ENCODE results near the gene LMBRD2.
"Not testable (repeated sequence)": the region's sequence is repeated elsewhere in the genome, so short reads cannot be mapped to it uniquely, and the experiment has no call there.

The LMBRD2 gene

DNA sequence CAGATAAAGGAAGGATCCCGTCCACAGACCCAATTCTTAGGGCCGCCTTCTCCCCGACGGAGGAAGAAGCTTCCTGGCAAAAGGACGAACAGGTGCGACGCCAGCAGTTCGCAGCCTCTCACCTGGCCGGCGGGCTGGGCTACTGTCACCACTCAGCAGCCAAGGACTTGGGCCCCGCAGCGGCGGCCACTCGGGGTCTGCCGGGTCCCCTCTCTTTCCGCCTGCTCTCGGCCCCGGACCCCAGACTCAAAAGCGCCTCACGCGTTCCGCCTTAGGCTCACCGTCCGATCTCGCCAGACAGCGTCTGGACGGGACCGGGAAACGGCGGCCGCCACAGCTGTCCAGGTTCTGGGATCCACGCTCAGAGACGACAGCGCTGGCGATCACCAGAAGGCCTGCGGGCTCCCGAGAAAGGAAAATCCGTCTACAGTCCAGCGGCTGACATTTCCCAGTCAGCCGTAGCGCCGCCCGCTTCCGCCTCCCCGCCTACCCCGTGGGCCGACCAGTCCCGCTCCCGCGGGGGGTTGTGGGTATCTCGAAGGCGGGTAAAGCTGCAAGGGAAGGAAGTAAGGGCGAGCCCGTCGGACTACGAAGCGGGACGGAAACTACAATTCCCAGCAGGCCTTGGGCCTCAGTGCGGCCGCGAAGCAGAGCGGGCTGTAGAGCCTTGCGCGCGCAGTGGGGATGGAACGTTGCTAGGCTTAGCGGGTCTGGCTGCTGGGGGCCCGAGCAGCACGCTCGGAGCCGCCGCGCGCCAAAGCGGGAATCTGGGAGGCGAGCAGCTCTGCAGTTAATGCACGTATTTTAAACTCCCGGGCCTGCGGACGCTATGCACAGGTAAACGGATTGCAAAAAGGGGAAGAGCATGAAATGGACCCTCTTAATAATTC, at the start of gene LMBRD2, which contains the start of gene SKP2:
Gene LMBRD2, minus strand, starts transcription at position 454 of the 890 bp plus-strand sequence. CDS start 8,538 bp downstream, outside the sequence.
Gene SKP2, plus strand, starts transcription at position 678 of the 890 bp plus-strand sequence. Its CDS starts 152 bp downstream, at position 830.
- peak; percentile 93 for DNase-seq

DNA sequence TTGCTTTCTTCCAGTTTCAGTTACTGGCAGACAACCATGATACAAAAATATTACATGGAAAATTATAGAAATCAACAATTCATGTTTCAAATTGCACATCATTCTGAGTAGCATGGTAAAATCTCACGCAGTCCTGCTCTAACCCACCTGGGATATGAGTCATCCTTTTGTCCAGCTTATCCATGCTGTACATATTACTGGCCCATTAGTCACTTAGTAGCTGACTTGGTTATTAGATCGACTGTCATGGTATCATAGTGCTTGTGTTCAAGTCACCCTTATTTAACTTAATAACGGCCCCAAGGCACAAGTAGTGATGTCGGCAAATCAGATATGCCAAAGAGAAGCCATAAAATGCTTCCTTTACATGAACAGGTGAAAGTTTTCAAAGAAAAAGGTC, 48.8 kb upstream of the LMBRD2 start:
- no peak for DNase-seq

DNA sequence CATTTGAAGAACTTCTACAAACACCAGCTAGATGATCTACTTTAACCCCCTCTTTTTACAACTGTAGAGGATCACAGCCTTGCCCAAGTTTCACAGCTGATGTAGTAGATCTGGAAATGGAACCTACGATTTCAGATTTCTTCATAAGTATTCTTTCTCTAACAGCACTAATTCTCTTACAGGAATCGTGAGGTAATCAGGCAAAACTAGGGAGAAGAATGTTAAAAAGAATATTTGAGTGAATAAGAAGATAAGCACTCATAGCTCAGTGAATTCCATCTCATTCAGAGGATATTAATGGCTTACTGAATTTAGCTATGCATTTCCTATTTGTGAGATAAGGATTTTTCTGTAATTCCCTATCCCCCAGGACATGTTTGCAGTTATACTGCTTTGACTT, 47.9 kb upstream of the LMBRD2 start:
- DNase-seq = no peak

DNA sequence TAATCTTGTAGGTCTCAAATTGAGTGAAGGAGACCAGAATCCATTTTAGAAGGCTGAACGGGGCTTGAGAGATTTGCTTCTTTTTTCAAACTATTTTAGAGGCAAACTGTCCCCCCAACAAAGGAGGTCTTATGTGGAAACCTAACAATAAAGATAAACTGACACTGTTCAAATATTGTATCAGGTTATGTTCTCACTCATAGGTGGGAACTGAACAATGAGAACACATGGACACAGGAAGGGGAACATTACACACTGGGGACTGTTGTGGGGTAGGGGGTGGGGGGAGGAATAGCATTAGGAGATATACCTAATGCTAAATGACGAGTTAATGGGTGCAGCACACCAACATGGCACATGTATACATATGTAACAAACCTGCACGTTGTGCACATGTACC, 47.1 kb upstream of the LMBRD2 start:
- not testable (repeated sequence) for DNase-seq

DNA sequence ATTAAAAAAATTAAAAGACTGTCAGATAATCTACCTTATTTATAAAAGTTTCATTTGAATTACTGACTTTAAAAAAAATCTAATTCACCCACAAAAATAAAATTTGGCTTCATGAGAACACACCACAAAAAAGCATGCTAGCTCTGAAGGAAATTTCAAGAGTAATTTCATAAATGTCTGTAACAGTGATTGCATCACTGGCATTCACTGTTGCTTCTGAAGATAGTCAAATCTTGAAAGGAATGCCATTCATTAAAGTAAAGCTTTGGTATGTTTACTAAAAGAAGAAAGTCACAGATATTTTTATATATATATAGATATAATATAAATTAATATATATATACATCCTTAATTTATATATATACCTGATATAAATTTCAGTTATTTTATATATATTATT, 46.6 kb upstream of the LMBRD2 start:
- no peak for DNase-seq

DNA sequence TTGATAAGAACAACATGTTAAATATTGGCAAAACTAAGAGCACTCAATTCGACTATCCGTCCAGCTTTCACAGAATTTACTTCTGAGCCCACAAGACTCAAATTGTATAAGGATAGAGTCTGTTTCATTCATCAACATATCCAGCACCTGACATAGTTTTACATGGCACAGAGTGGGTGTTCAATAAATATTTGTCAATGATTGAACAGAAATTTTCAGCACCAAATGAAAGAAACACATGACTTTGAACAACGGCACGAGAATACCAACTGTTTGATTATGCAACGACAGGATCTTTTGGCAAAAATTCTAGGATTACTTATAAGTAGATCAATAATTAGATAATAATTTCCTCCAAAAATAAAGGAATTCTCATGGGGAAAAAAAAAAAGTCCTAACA, 42.1 kb upstream of the LMBRD2 start:
- DNase-seq = no peak

DNA sequence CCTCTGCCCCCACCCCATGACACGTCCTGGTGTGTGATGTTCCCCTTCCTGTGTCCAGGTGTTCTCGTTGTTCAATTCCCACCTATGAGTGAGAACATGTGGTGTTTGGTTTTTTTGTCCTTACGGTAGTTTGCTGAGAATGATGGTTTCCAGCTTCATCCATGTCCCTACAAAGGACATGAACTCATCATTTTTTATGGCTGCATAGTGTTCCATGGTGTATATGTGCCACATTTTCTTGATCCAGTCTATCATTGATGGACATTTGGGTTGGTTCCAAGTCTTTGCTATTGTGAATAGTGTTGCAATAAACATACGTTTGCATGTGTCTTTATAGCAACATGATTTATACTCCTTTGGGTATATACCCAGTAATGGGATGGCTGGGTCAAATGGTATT, 32.7 kb upstream of the LMBRD2 start:
- DNase-seq = not testable (repeated sequence)

DNA sequence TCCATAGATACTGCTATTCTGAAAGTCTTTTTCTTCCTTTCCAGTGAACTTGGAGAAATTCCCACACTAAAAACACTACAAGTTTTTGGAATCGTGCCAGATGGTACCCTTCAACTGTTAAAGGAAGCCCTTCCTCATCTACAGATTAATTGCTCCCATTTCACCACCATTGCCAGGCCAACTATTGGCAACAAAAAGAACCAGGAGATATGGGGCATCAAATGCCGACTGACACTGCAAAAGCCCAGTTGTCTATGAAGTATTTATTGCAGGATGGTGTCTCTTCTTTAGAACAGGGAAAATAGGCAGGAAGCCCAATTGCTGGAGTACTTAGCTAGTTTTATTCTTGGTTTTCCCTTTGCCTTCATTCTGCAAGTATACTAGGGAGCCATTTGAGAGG, 30.1 kb upstream of the LMBRD2 start:
- DNase-seq = no peak

DNA sequence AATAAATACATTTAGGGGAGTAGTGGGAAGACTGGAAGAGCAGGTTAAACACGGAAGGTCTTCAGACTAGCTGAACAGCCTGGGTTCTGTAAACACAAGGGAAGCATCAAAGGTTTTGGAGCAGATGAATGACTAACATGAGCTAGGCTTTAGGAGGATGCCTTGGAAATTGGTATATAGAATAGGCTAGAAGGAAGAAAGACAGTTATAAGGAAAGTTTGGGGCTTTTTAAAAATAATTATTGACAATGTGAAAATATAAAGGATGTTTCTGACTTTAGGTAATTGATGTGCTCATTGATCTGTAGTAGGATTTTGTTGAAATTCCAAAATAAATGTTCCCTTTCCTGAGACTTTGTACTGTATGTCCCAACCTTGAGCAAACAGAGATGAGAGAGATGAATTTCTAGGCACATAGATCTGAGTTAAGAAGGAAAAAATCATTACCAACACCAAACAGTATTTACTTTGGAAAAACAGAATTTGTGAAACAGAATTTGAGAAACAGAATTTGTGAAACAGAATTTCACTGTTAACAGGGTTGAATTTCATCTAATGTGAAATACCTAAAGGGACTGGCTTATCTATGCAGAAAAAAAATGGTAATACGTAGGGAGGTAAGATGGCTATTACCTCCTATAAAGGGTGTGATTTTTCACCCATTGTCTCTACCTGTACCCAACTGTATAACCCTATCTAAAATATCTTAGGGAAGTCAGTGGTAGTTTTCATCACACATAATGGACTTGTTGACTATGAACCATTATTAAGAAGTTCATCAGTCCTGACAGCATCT, 29.1 kb upstream of the LMBRD2 start:
- DNase-seq = no peak

DNA sequence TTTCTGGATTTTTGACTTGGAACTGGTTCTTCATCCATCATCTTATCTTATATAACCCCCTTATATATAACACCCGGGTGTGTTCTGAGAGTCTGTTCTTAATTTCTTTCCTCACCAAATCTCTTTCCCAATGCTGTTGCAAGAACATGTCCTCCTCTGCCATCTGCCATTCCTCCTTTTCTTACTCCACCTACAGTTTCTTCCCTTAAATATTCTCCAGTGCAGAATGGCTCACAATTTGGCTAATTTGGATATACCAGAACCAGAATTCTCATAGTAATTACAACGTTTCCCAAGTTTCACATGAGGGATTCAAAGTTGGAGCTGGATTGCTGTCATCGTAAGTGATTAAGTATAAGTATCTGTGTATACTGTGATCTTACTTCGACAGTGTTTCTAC, 28.3 kb upstream of the LMBRD2 start:
- no peak for DNase-seq

DNA sequence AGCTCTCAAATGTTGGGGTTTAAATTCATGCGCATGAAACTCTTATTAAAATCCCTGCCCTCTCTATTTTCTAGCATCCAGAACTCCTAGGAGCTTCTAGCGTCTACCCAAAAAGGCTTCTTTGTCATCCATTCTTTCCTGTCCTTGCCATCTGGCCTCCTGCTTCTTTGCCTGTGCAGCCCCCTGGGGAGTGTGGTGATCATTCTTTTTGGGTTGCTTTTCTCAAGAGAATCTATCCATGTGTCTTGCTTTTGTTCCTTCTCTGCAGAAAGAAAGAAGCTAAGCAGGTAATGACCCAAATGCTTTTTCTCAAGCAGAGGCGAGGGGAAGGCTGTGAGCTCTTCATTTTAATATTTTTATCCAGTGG, 26.8 kb upstream of the LMBRD2 start:
- DNase-seq = no peak

DNA sequence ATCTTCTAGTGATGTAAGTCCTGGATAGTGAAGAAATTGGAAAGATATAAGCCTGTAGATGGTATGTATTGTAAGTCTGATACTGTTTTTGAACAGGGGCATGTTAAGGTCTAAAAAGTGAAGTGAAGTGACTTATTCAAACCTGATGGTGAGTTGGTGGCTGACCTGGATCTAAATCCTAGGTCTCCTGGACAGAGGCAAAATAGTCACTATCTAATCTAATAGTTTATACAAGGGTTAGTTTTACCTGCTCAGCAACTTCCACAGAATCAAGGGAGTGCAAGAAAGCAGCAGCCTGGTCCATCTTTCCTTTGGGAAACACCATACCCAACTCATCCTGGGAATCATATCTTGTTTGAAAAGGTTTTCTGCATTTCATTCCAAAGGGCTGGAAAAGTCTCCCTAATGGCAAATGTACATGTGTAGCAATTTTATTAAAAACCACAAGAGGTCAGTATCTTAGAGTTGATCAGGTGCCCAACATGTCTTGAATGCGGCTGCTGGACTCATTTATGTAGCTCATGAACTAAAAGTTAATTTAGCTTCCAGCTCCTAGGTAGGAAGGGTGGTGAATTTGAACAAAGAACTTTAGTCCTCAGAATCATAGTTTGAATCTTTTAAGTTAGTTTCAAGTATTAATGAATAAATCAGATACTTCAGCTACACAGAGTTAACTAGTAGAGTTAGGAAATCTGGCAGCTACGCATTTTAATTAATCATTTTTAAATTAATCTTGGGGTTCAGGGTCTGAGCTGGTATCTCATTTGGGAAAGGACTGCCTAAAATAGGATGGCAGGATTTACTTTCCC, 26.2 kb upstream of the LMBRD2 start:
- DNase-seq = peak; percentile 8

DNA sequence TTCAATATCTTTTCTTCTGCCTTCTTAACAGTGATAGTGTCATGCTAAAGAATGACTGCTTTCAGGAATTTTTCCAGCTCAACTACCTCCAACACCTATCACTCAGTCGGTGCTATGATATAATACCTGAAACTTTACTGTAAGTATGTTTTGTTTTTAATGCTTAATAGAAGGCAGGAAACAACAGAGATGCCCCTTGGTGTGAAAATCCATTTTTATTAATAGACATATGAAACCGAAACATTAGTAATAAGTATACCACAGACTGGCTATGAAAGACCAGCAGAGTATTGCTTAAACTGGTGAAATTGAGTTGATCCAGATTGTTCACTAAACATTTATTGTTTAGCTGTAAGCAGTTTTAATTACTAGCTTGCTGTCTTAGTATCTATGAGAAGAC, 25.5 kb upstream of the LMBRD2 start:
- DNase-seq = peak; percentile 17

DNA sequence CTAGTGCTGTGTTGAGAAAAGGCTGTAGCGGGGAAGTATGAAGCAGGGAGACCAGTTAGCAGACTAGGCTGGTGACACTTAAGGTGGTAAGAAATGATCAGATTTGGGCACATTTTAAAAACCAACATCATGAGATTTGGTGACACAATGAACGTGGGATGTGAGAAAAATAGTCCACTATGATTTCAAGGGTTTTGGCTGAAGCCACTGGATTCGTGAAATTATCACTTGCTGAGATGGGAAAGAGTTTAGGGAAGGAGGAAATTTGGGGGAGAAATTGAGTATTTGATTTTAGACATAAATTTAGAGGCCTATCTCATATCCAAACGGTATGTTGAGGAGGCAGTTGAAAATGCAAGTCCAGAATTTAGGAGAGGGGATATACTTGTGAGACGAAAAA, 23.4 kb upstream of the LMBRD2 start:
- DNase-seq = no peak

DNA sequence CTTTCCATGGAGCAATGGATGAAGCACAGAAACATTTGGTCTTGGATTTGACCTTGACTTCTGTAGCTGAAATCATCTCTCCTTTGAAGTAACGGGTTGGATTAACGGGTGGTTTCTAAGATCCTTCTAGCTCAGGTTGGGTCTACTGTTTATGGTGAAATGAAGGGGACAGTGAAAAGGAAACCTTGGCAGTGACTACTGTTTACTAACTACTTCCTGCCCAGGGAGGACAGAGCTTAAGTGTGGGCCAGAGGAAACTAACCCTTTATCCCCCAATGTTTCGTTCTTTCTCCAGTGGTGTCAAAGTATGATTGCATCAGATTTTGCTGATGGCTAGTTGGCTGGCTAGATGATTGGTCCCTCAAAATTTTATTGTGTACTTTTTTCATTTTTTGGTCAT, 22.4 kb upstream of the LMBRD2 start:
- DNase-seq = no peak

DNA sequence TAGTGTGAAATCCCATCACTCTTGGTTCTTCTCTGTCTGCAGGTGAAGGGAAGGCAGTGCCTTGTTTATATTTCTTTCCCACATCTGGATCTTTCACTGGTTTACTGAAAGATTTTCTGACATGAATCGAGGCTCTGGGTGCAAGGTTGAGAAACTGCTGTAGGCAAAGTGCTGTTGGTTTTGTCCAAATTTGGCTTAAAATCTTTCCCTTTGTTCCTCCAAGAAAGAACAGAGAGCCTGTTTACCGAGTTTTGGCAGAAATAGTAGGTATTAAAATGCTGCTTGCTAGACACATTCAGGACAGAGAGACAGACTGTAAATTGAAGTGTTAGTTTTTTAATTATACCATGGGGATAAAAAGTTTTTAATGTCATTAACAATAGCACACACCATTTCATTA, 21.7 kb upstream of the LMBRD2 start:
- DNase-seq = no peak

DNA sequence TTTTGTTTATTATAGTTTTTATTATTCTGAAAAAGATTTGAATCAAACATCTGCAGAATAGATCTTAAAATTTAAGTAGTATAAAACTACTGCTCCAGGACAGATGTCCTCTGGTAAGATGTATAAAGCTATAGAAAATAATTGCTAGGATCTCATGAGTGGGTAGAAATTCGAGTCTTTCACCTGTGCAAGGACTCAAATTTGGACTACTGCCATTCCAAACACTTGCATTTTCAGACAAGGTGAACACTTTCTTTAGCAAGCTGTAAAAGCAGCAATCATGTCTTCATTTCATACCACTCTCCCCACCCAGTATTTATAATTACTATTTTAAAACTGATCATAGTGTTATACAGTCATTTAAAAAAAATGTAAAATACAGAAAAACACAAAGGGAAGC, 20.9 kb upstream of the LMBRD2 start:
- no peak for DNase-seq

DNA sequence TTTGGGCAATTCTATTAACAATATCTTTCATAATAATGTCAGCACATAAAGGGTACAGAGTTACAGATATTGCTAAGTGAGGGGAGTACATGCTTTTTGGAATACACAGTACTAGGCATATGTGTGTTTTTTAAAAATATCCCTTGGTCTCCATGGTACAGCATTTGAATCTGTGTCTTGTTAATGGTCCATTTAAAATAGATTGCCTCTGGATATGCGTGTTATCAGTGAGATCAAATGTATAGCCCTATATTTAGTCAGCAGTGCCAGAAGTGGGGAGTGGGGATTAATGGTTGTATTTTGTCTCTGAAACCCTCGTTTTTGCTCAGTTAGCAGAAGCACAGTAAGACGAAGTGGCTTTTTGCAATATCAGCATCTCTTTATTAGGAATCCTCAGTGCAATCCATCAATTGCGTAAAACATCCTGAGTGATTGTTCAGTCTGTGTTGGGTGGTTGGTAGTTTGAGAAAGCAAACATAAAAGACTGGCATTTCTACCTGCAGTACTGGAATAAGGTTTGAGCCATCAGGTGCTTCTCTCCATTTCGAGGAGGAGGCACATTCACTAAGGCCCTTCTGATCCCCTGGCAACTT, 19.2 kb upstream of the LMBRD2 start:
- no peak for DNase-seq

DNA sequence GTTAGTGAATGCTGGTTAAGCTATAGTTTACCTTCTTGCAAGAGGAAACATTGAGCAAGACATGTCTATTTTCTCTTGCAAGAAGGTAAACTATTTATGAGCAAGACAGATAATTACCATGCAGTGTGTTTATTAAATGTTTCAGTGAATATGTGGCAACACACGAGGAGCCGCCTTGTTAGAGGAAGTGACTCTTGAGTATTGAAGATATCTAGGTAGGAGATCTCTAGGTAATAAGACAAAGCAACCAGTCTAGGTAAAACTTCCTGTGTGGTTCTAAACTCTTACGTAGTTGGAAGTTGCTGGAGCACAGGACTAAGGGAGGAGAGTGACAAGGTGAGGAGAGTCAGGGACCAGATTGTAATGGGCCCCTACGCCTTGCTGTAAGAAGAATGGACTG, 17.1 kb upstream of the LMBRD2 start:
- DNase-seq = no peak

DNA sequence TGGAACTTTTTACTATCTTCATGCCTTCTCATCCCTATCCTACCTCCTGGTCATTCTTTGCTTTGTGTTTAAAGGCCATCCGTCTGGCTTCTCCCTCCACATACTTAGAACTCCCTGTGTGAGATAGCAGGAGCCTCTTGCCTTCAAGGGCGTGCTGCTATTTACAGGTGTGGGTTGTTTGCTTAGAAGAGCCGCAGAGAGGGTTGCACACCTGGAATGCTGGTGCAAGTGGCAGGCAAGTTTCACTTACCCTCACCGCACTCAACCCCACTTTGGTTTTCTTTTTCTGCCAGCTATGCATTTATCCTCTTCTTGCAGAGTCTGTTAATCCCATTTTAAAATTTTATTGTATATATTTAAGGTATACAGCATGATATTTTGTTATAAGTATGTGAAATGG, 12.8 kb upstream of the LMBRD2 start:
- DNase-seq = peak; percentile 82

DNA sequence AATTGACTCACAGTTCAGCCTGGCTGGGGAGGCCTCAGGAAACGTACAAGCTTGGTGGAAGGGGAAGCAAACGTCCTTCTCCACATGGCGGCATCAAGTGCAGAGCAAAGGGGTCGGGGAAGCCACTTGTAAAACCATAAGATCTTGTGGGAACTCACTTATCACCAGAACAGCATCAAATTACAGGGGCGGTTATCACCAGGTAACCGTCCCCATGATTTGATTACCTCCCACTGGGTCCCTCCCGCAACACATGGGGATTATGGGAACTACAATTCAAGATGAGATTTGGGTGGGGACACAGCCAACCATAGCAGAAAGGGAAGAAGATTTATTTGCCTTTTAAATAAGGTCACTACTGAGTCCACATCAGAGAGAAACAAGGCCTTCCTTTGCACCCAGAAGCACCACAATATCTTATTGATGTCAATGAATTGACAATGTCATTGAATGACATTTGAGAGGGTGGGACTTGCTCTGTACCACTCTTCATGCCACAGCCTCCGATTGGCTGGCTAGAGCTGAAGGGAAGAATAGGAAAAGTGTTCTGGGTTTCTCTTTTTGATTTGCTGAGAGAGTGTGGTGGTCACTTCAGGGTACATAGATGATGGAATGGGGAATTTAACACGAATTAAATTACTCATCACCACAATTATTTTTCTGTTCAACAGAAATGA, 11.3 kb upstream of the LMBRD2 start:
- DNase-seq = no peak

DNA sequence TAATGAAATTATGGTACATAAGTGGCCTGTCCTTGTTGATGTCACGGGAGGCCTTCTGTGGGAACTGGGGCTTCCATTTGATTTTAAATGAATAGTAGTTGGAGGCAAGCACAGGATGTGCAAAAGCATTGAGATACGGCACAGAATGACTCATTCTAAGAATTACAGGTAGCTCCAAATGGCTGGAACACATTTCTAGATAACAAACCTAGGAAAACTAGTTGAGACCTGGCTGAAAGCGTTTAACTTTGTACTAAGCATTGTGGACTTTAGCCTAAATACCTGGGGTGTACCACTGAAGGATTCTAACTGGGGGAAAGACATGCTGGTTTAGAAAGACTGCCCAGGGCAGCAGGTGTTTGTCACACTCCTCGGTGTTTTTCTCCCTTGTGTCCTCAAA, 9.7 kb upstream of the LMBRD2 start:
- no peak for DNase-seq
